ENCODE measurements around the gene NELL2. TPM values are rescaled to one million over a fixed set of nuclear protein-coding genes. Genes with fewer than 3 reads are reported as not detected.

Gene NELL2
- total RNA-seq, 1 experiment from 2014 or later = 596 TPM

DNA sequence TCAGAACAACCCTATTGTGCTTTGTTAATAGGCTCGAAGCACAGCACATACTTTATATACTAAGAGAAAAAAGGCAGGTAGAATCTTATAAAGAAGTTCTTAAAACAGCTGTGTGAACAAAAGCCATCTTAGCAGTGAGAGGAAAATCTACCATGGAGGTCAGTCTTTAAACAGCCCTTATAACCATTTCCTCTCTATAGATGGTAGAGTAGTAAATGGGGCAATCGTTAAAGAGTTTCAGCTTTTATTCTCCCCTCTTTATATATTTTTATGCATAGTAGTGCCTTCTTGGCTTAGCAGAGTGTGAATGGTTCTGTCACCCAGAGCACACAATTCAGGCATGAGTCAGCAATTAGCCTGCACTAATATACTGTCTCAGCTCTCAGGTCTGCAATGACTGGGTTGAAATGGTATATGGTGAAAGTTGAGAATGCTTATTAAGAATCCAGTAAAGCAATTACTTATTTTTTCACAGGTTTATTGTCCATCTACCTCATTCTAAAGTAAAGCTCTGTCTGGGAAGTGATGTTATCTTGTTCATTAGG lies 305.0 kb downstream of the NELL2 start:
- peak; percentile 74 for DNase-seq (ENCODE audit: low spot score)
- Histone ChIP-seq H3K36me3 (ENCODE audit: insufficient read depth, low read length, poor library complexity, severe bottlenecking) (peaks cover 9% of the 10 kb centered on the region), H3K4me1 (ENCODE audit: insufficient read depth, low read length, poor library complexity, severe bottlenecking) (peaks cover 38% of the 10 kb centered on the region), H3K27ac (ENCODE audit: low read depth, low read length, poor library complexity, severe bottlenecking) (peak overlapping the region; percentile 37), H3K4me3 (ENCODE audit: low read depth, low read length, poor library complexity, severe bottlenecking) (no peak overlapping the region), H3K9me3 (ENCODE audit: low read depth, low read length, poor library complexity, severe bottlenecking) (no peaks in the 10 kb centered on the region), H3K27me3 (replicated peaks; ENCODE audit: insufficient read depth, low read depth, low read length, poor library complexity) (no peaks in the 10 kb centered on the region)
- POLR2A ChIA-PET (ENCODE audit: low non-redundant PET) = interaction anchor here (0.5 to 0.6 kb wide), 2 partner anchors 12 to 308 kb away, joined by 3 to 6 read pairs; no protein-coding TSS in a partner anchor
- no TSS peak for BruUV-seq (replicated peaks)
- TF ChIP-seq, protein P1, sequence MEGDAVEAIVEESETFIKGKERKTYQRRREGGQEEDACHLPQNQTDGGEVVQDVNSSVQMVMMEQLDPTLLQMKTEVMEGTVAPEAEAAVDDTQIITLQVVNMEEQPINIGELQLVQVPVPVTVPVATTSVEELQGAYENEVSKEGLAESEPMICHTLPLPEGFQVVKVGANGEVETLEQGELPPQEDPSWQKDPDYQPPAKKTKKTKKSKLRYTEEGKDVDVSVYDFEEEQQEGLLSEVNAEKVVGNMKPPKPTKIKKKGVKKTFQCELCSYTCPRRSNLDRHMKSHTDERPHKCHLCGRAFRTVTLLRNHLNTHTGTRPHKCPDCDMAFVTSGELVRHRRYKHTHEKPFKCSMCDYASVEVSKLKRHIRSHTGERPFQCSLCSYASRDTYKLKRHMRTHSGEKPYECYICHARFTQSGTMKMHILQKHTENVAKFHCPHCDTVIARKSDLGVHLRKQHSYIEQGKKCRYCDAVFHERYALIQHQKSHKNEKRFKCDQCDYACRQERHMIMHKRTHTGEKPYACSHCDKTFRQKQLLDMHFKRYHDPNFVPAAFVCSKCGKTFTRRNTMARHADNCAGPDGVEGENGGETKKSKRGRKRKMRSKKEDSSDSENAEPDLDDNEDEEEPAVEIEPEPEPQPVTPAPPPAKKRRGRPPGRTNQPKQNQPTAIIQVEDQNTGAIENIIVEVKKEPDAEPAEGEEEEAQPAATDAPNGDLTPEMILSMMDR (conservative IDR thresholded peaks at IDR 0.05; ENCODE audit: low read depth, low read length) = no peak
- no peak for TF ChIP-seq EZH2 (IDR thresholded peaks at IDR 0.05; ENCODE audit: borderline replicate concordance, low read depth, low read length, poor library complexity, severe bottlenecking)
- CTCF ChIA-PET = no interaction called here
- intact Hi-C loops (cut with micrococcal nuclease; ENCODE audit: unreplicated experiment) = no loop called here

DNA sequence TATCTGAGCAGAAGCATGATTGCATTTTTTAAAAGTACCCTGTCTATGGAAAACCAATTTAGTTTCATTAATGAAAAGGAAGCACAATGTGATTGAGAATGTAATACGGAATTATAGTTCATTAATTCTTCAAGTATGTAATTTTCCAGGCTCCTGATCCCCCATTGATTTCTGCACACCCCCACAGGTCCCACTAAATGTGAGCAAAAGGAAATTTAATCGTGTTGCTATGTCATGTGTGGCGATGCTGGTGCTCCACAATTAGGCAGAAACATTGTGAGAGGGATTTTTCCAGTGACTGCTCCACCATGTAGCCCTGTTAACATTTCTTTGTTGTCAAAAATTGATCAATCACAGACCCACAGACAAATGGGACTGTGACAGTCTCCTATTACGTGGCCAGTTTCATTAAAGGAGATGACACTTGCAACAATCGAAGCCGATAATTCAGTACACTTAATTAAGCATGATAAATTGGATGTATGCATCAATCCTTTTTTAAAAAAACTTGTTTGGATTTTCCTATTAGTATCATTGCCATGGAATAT lies 306.0 kb downstream of the NELL2 start:
- Histone ChIP-seq H3K27ac (ENCODE audit: low read depth, low read length, poor library complexity, severe bottlenecking) (no peak overlapping the region), H3K4me1 (ENCODE audit: insufficient read depth, low read length, poor library complexity, severe bottlenecking) (peaks cover 44% of the 10 kb centered on the region), H3K9me3 (ENCODE audit: low read depth, low read length, poor library complexity, severe bottlenecking) (no peaks in the 10 kb centered on the region), H3K4me3 (ENCODE audit: low read depth, low read length, poor library complexity, severe bottlenecking) (no peak overlapping the region), H3K27me3 (replicated peaks; ENCODE audit: insufficient read depth, low read depth, low read length, poor library complexity) (no peaks in the 10 kb centered on the region), H3K36me3 (ENCODE audit: insufficient read depth, low read length, poor library complexity, severe bottlenecking) (peaks cover 9% of the 10 kb centered on the region)
- ChIA-PET CTCF (no interaction called here), POLR2A (ENCODE audit: low non-redundant PET) (no interaction called here)
- TF ChIP-seq, protein P1 (conservative IDR thresholded peaks at IDR 0.05; ENCODE audit: low read depth, low read length) = no peak
- no peak for TF ChIP-seq EZH2 (IDR thresholded peaks at IDR 0.05; ENCODE audit: borderline replicate concordance, low read depth, low read length, poor library complexity, severe bottlenecking)
- intact Hi-C loops (cut with micrococcal nuclease; ENCODE audit: unreplicated experiment) = no loop called here
- DNase-seq (ENCODE audit: low spot score) = no peak
- BruUV-seq (replicated peaks) = no TSS peak

DNA sequence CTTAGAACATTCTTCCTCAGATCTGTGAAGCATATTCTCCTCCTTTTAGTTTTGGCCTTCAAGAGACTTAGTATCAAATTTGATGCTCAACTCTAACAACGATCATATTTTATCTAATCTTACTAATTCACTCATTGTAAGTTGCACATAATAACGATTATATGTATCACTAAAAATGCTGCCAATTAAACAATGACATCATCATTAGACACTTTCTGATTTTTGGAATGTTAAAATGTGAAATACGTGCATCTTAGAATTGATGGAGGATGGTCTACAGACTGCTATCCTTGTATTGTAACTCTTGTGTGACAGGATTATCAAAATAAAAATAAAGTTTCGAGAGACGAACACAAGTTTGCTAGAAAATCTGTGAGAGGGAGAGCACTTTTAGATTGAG lies 311.0 kb downstream of the NELL2 start:
- TF ChIP-seq, protein P1 (conservative IDR thresholded peaks at IDR 0.05; ENCODE audit: low read depth, low read length) = no peak
- Histone ChIP-seq H3K9me3 (ENCODE audit: low read depth, low read length, poor library complexity, severe bottlenecking) (no peaks in the 10 kb centered on the region), H3K36me3 (ENCODE audit: insufficient read depth, low read length, poor library complexity, severe bottlenecking) (no peaks in the 10 kb centered on the region), H3K4me1 (ENCODE audit: insufficient read depth, low read length, poor library complexity, severe bottlenecking) (peaks cover 11% of the 10 kb centered on the region), H3K27me3 (replicated peaks; ENCODE audit: insufficient read depth, low read depth, low read length, poor library complexity) (no peaks in the 10 kb centered on the region), H3K27ac (ENCODE audit: low read depth, low read length, poor library complexity, severe bottlenecking) (no peak overlapping the region), H3K4me3 (ENCODE audit: low read depth, low read length, poor library complexity, severe bottlenecking) (no peak overlapping the region)
- intact Hi-C loops (cut with micrococcal nuclease; ENCODE audit: unreplicated experiment) = no loop called here
- ChIA-PET CTCF (no interaction called here), POLR2A (ENCODE audit: low non-redundant PET) (no interaction called here)
- DNase-seq (ENCODE audit: low spot score) = no peak
- BruUV-seq (replicated peaks) = no TSS peak

Data from A673 (cell line).